GM12801 (cell line): ENCODE results near the gene C10orf120.

Experiments used
- CTCF ChIP-seq: IDR thresholded peaks from one replicate; pipeline ENCODE4 v1.5.1; 2011; ENCODE audit warnings: control low read depth; ENCODE audit not compliant: insufficient read length; ENCODE audit errors: extremely low read depth

Gene C10orf120

GRCh38 chr10:122659651-122660050 lies 40.0 kb downstream of the C10orf120 start:
- no peak for TF ChIP-seq CTCF

GRCh38 chr10:122659126-122659525 lies 40.5 kb downstream of the C10orf120 start:
- no peak for TF ChIP-seq CTCF

GRCh38 chr10:122658356-122659049 lies 41.1 kb downstream of the C10orf120 start:
- no peak for TF ChIP-seq CTCF

- no peak for TF ChIP-seq CTCF
Observed at GRCh38 chr10:122657729-122658128, 41.9 kb downstream of the C10orf120 start.

- TF ChIP-seq CTCF: no peak
Observed at GRCh38 chr10:122657255-122657654, 42.4 kb downstream of the C10orf120 start.

GRCh38 chr10:122656741-122657140 lies 42.9 kb downstream of the C10orf120 start:
- no peak for TF ChIP-seq CTCF

- no peak for TF ChIP-seq CTCF
Observed at GRCh38 chr10:122656308-122656705, 43.3 kb downstream of the C10orf120 start.
